H9 (cell line): Measurements from ENCODE around the gene RRP15. TPM values are rescaled to one million over a fixed set of nuclear protein-coding genes. Genes with fewer than 3 reads are reported as not detected.

ENCODE experiments used
- DNase-seq: peaks from one replicate; pipeline ENCODE4 v3.0.0-alpha.2; 2017
- H2AFZ ChIP-seq: one replicate; pipeline ENCODE4 v1.6.1; 2013; ENCODE audit warnings: mild to moderate bottlenecking, low read length, control low read depth, moderate library complexity
- H2AK5ac ChIP-seq: 2 replicates; pipeline ENCODE4 v1.6.1; 2013; ENCODE audit warnings: low read length, control low read depth, mixed read lengths; ENCODE audit not compliant: insufficient read length
- H2BK120ac ChIP-seq: one replicate; pipeline ENCODE4 v1.6.1; 2013; ENCODE audit warnings: low read depth, mild to moderate bottlenecking, low read length, control low read depth, inconsistent platforms; ENCODE audit not compliant: poor library complexity, severe bottlenecking
- H2BK12ac ChIP-seq: 2 replicates; pipeline ENCODE4 v1.6.1; 2013; ENCODE audit warnings: low read length, control low read depth, mixed read lengths, low read depth; ENCODE audit not compliant: insufficient read length
- H2BK15ac ChIP-seq: 2 replicates; pipeline ENCODE4 v1.6.1; 2013; ENCODE audit warnings: low read depth, low read length, control low read depth
- H2BK20ac ChIP-seq: one replicate; pipeline ENCODE4 v1.6.1; 2013; ENCODE audit warnings: low read depth, mild to moderate bottlenecking, low read length, control low read depth, inconsistent platforms; ENCODE audit not compliant: poor library complexity, severe bottlenecking
- H2BK5ac ChIP-seq: 2 replicates; pipeline ENCODE4 v1.6.1; 2013; ENCODE audit warnings: low read length, control low read depth, mixed read lengths; ENCODE audit not compliant: insufficient read length
- H3K14ac ChIP-seq: 2 replicates; pipeline ENCODE4 v1.6.1; 2013; ENCODE audit warnings: low read length, control low read depth; ENCODE audit not compliant: insufficient read depth
- H3K18ac ChIP-seq: 2 replicates; pipeline ENCODE4 v1.6.1; 2013; ENCODE audit warnings: low read depth, mild to moderate bottlenecking, mixed read lengths, low read length, control low read depth; ENCODE audit not compliant: insufficient read length
- H3K23ac ChIP-seq: 2 replicates; pipeline ENCODE4 v1.6.1; 2013; ENCODE audit warnings: low read length, control low read depth, mixed read lengths, low read depth; ENCODE audit not compliant: insufficient read length
- H3K23me2 ChIP-seq: 2 replicates; pipeline ENCODE4 v1.6.1; 2013; ENCODE audit warnings: low read depth, mild to moderate bottlenecking, mixed read lengths, low read length, control low read depth; ENCODE audit not compliant: insufficient read length, poor library complexity, severe bottlenecking
- H3K27ac ChIP-seq: 2 replicates; pipeline ENCODE4 v1.5.1; 2013; ENCODE audit warnings: low read length, control low read depth, mixed read lengths, low read depth; ENCODE audit not compliant: insufficient read length
- H3K27me3 ChIP-seq: 2 replicates; pipeline ENCODE4 v1.6.1; 2013; ENCODE audit warnings: low read length, control low read depth, inconsistent platforms; ENCODE audit not compliant: insufficient read depth
- H3K4ac ChIP-seq: 2 replicates; pipeline ENCODE4 v1.6.1; 2013; ENCODE audit warnings: low read depth, mild to moderate bottlenecking, control low read depth, inconsistent platforms, low read length, moderate library complexity
- H3K4me1 ChIP-seq: 2 replicates; pipeline ENCODE4 v1.6.1; 2013; ENCODE audit warnings: low read length, control low read depth, inconsistent platforms; ENCODE audit not compliant: insufficient read depth
- H3K4me2 ChIP-seq: 2 replicates; pipeline ENCODE4 v1.6.1; 2013; ENCODE audit warnings: low read length, control low read depth, mixed read lengths; ENCODE audit not compliant: insufficient read length, insufficient read depth
- H3K56ac ChIP-seq: 2 replicates; pipeline ENCODE4 v1.6.1; 2013; ENCODE audit warnings: low read depth, mild to moderate bottlenecking, mixed read lengths, low read length, control low read depth; ENCODE audit not compliant: insufficient read length
- H3K79me1 ChIP-seq: 2 replicates; pipeline ENCODE4 v1.6.1; 2013; ENCODE audit warnings: low read depth, mild to moderate bottlenecking, moderate library complexity, low read length, control low read depth, inconsistent platforms; ENCODE audit not compliant: insufficient read depth, poor library complexity, severe bottlenecking
- H3K79me2 ChIP-seq: 2 replicates; pipeline ENCODE4 v1.6.1; 2013; ENCODE audit warnings: low read length, control low read depth, inconsistent platforms; ENCODE audit not compliant: insufficient read depth
- H3K9ac ChIP-seq: 2 replicates; pipeline ENCODE4 v1.6.1; 2013; ENCODE audit warnings: low read length, control low read depth, mixed read lengths; ENCODE audit not compliant: insufficient read length; ENCODE audit errors: extremely low read depth
- H3K9me3 ChIP-seq: one replicate; pipeline ENCODE4 v1.6.1; 2013; ENCODE audit warnings: low read depth, low read length, inconsistent platforms; ENCODE audit not compliant: control insufficient read depth
- H3T11ph ChIP-seq: one replicate; pipeline ENCODE4 v1.6.1; 2013; ENCODE audit warnings: mild to moderate bottlenecking, low read length, control low read depth, inconsistent platforms
- H4K20me1 ChIP-seq: one replicate; pipeline ENCODE4 v1.6.1; 2013; ENCODE audit not compliant: control insufficient read depth, insufficient read length, insufficient read depth
- H4K5ac ChIP-seq: 2 replicates; pipeline ENCODE4 v1.6.1; 2013; ENCODE audit warnings: low read depth, mild to moderate bottlenecking, mixed read lengths, low read length, control low read depth; ENCODE audit not compliant: insufficient read length
- H4K8ac ChIP-seq: replicated peaks from 2 replicates; pipeline ENCODE4 v1.6.1; 2013; ENCODE audit warnings: low read length, control low read depth, mixed read lengths, low read depth; ENCODE audit not compliant: insufficient read length
- H4K91ac ChIP-seq: 2 replicates; pipeline ENCODE4 v1.6.1; 2013; ENCODE audit warnings: low read depth, mild to moderate bottlenecking, moderate library complexity, mixed read lengths, low read length, control low read depth; ENCODE audit not compliant: insufficient read length
- H3K27ac Mint-ChIP-seq, 3 experiments: 2 replicates in 2 of 3; 3 replicates in 1 of 3; pipeline ENCODE4 v1.8.0; 2020 to 2021; ENCODE audit warnings: mixed read lengths in 3 of 3, mild to moderate bottlenecking in 1 of 3, moderate library complexity in 1 of 3
- H3K27me3 Mint-ChIP-seq: 2 replicates; pipeline ENCODE4 v1.8.0; 2021; ENCODE audit warnings: low read depth, mild to moderate bottlenecking, moderate library complexity, mixed read lengths
- H3K36me3 Mint-ChIP-seq, 3 experiments: 2 replicates in 2 of 3; 3 replicates in 1 of 3; pipeline ENCODE4 v1.8.0; 2020 to 2021; ENCODE audit warnings: low read depth in 3 of 3, mixed read lengths in 3 of 3; ENCODE audit not compliant: insufficient read depth in 1 of 3
- H3K4me1 Mint-ChIP-seq, 2 experiments: 2 replicates each; pipeline ENCODE4 v1.8.0; 2020; ENCODE audit warnings: mixed read lengths in 2 of 2
- H3K4me3 Mint-ChIP-seq, 2 experiments: 2 replicates in 1 of 2; 3 replicates in 1 of 2; pipeline ENCODE4 v1.8.0; 2020 to 2021; ENCODE audit warnings: mild to moderate bottlenecking in 2 of 2, mixed read lengths in 2 of 2, moderate library complexity in 1 of 2
- H3K9me3 Mint-ChIP-seq, 2 experiments: 2 replicates in 1 of 2; 3 replicates in 1 of 2; pipeline ENCODE4 v1.8.0; 2020; ENCODE audit warnings: mild to moderate bottlenecking in 2 of 2, mixed read lengths in 2 of 2, moderate library complexity in 1 of 2
- CTCF ChIP-seq: fragments of 200-600 bp; sonication (generic); conservative IDR thresholded peaks from 3 replicates; pipeline ENCODE4 v1.8.0; 2021; ENCODE audit warnings: antibody characterized with exemption, mild to moderate bottlenecking
- WGBS: extraction: QIAGEN DNeasy Blood & Tissue Kit; methylation state at CpG from one replicate; pipeline ENCODE4 v1.1.7; 2013; ENCODE audit warnings: missing lambda C conversion rate, low lambda C conversion rate, mixed read lengths; ENCODE audit not compliant: insufficient read length; ENCODE audit errors: extremely low coverage; 5-methylcytosine and 5-hydroxymethylcytosine counted together
- total RNA-seq: library from RNA; stranded (reverse); gene quantifications from 2 replicates; pipeline ENCODE4 v1.2.1, GENCODE V29; 2021

The RRP15 gene
- total RNA-seq, 1 experiment from 2014 or later = 48.7 TPM

- H4K20me1 ChIP-seq = no peaks in the 10 kb centered on the region
- no peaks in the 10 kb centered on the region for H3K23me2 ChIP-seq
- H2BK15ac ChIP-seq = no peak overlapping the region
- peaks cover 7% of the 10 kb centered on the region; the same call in 1 of the 2 replicates for H3K79me2 ChIP-seq
- no peak for TF ChIP-seq CTCF
- no peak overlapping the region for H3K18ac ChIP-seq
- H4K5ac ChIP-seq = no peak overlapping the region
- Mint-ChIP-seq H3K27ac (0 out of 7 replicates have a peak overlapping the region, but pooled peaks of 2 of the 3 experiments have one; percentile 11 to 18), H3K36me3 (peaks cover 10 to 14% (median 10%) of the 10 kb centered on the region in 3 experiments; a peak in 6 of 7 replicates), H3K9me3 (no peaks in the 10 kb centered on the region), H3K27me3 (no peaks in the 10 kb centered on the region), H3K4me1 (peaks cover 52% of the 10 kb centered on the region in 2 experiments), H3K4me3 (no peak overlapping the region)
- no peak overlapping the region for H4K8ac ChIP-seq
- no peak overlapping the region for H2AFZ ChIP-seq
- H3K23ac ChIP-seq = no peak overlapping the region
- WGBS = no CpG with 5 or more reads among the region's 3 CpGs
- no peak overlapping the region for H3K4me2 ChIP-seq
- no peak overlapping the region for H3K9ac ChIP-seq
- DNase-seq = no peak
- H3K27me3 ChIP-seq = no peaks in the 10 kb centered on the region
- H2BK120ac ChIP-seq = no peak overlapping the region
- H2BK5ac ChIP-seq = no peak overlapping the region
- H3K9me3 ChIP-seq = no peaks in the 10 kb centered on the region
- H3T11ph ChIP-seq = no peak overlapping the region
- no peak overlapping the region for H2BK12ac ChIP-seq
- no peak overlapping the region for H2AK5ac ChIP-seq
- peaks cover 3% of the 10 kb centered on the region; the same call in 1 of the 2 replicates for H3K4me1 ChIP-seq
- H2BK20ac ChIP-seq = no peak overlapping the region
- no peak overlapping the region for H3K14ac ChIP-seq
- H3K56ac ChIP-seq = no peak overlapping the region
- no peaks in the 10 kb centered on the region for H3K79me1 ChIP-seq
- H3K27ac ChIP-seq = no peak overlapping the region
- H3K4ac ChIP-seq = no peak overlapping the region
- H4K91ac ChIP-seq = no peak overlapping the region
These were observed 9.5 kb downstream of the RRP15 start for GRCh38 chr1:218294546-218294945.
